IPS-NIHi7 (cell line): Measurements from ENCODE around the gene ELP4.
"Not testable (repeated sequence)": the region's sequence is repeated elsewhere in the genome, so short reads cannot be mapped to it uniquely, and the experiment has no call there.

Experiments used
- DNase-seq: peaks from one replicate; pipeline ENCODE4 v3.0.0; 2012; ENCODE audit warnings: mixed read lengths; ENCODE audit errors: extremely low spot score

Gene ELP4

GRCh38 chr11:31702966-31703365 is 193.4 kb downstream of the ELP4 start:
- DNase-seq = no peak

- no peak for DNase-seq
Measured at GRCh38 chr11:31706357-31706756, 196.8 kb downstream of the ELP4 start.

DNA sequence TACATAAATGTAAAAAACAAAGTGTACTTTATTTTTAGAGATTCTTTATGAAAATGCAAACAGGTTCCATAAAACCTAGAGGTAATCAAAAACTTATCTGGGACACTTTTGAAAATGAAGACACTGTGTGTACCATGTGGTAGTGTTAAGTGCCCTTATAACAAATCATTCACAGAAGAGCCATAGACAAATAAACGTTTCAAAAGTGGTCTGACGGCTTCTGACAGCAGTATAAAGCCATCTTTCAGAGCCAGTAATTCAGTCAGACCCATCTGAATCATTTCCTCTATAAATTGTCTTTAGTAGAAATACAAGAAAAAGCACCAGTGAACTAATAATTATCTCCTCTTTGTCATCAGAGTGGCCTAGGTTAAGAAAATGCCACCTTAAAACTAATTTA is 201.6 kb downstream of the ELP4 start:
- no peak for DNase-seq

DNA sequence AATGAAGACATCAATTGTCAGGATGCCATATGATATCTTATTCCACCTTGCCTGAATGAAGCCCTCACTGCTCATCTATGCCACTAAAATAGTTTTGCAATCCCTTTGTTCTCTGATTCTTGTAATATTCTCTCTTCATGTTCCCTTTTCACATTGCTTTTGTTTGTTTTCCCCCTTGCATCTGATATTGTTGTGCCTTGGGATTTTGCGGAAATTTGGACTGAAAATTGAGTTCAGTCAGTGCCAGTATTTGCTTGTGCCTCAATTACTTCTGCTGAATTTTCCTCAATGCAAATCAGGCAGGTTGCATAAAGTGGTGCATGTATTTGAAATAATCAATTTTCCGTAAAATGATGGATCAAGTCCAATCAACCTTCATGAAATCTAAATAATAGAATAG is 203.3 kb downstream of the ELP4 start:
- no peak for DNase-seq

DNA sequence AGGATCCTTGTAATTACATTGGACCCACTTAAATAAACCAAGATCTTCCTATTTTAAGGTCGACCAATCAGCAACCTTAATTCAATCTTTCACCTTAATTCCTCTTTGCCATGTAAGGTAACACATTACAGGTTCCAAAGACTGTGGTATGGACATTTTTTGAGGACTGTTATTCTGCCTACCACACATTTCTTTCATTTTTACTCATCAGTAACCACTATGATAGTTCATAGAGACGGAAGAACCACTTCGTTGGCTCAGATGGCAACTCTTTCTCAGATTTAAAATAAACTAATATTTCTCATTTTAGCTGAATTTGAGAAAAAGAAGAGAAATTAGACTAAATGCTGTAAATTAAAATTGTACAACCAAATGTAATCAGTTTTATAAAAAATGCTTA is 205.3 kb downstream of the ELP4 start:
- no peak for DNase-seq

GRCh38 chr11:31720225-31720624 is 210.7 kb downstream of the ELP4 start:
- no peak for DNase-seq

DNA sequence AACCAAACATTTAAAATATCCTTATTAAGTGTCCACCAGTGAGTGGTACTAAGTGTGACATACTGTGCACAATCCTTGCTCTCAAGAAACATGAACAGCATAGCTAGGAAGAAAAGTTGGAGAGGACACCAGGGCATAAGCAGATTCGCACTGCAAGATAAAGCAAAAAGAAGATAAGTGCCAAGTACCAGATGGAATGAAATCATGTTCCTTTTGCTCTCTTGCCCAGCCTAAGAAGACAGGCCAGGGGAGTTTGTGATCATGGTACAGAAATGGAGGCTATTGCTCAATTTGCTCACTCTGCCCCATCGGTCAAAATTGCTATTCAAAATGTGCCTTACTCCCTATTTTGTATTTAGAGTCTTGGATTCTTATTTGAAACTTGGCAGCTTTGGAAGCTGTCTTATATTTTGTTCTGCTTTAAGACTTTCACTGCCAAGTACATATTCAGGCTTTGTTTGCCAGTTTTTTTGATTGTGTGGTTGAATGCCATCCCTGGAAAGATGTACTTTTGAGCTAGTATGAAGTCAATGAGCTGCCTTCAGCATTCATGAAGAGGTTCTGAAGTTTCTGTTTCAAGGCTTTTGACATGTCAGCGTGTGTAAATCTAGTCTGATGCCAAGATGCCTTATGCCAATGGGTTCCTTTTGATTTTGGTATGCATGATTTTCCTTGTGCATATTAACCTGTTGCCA is 211.3 kb downstream of the ELP4 start:
- DNase-seq = no peak

- no peak for DNase-seq
Measured at GRCh38 chr11:31722754-31723153, 213.2 kb downstream of the ELP4 start.

GRCh38 chr11:31725176-31725575 is 215.6 kb downstream of the ELP4 start:
- DNase-seq = no peak

DNA sequence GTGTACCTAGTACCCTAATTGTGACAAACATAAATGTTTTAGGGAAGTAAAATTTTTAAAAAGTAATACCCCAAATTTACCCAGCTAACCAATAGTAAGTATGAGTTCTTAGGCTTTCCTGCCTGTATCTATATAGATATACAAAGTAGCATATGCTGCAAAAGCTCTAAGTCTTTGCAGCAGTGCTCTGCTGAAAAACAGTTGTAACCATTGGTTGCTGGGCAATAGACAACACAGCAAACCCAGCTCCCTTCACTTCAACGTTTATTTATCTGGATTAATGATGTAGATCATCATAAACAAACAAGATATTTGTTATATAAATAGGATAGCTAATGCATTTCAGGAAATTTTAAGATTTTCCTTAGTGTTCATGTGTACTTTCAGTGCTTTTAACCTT is 218.9 kb downstream of the ELP4 start:
- no peak for DNase-seq

DNA sequence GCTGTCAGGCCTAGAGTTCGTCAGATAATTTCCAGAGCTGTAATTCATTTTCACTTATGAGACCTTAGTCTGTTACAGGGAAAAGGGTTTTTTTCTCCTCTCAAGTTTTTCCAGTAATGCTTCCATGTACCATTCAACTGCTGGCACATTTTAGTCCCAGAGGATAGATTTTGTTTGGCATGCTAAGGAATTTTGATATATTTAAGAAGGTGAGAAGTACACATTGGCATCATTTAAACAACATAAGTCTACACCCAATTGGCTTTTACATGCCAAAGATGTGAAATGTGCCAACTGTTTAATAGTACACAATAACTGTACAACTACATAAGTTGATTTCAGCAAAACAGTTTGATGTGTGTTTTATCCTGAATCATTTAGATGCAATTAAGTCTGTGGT is 230.6 kb downstream of the ELP4 start:
- no peak for DNase-seq

GRCh38 chr11:31740731-31741368 is 231.3 kb downstream of the ELP4 start:
- not testable (repeated sequence) for DNase-seq

- DNase-seq = no peak
Measured at GRCh38 chr11:31747581-31747980, 238.0 kb downstream of the ELP4 start.

DNA sequence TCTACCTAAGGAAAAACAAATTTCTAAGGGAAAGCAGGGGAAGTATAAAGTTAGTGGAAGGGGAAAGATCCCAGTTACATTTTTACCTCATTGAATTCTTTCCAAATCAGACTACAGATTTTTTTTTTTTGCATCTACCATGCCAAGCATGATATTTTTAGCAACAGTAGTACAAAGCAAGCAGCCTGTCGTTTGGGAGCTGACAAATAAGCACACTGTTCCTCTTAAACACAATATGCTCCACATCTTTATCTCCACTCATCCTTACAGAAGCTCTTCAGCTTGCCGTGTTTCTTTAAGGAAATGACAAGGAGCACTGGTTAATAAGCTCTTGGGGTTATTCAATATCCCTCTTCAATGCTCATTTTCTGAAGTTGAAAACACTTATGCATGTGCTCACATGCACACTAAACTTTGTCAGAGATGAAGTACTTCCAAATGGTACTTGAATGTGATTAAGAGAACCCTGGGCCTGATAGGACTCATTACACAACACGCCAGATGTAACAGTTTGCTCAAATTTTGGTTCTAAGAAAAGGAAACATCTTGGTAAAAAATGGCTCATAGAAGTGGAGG is 247.8 kb downstream of the ELP4 start:
- DNase-seq = no peak

- DNase-seq = no peak
Measured at GRCh38 chr11:31761636-31762035, 252.1 kb downstream of the ELP4 start.

GRCh38 chr11:31763296-31763695 is 253.7 kb downstream of the ELP4 start:
- DNase-seq = no peak

DNA sequence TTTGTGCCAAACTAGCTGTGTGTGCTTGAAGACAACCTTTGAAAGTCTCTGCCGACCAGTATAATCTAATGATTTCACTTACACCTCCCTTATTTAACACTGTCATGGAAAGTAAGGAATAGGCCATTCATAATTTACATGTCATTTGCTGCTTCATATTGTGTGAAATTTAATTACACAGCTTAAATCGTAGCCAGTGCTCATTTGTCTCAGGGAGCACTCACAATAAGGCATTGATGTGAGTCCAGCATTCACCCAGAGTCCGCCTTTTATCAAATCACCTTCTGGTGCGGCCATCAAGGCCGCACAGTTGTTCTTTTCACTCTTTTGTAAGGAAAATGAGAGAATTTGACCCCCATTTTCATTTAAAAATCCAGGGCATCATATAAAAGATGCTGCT is 254.7 kb downstream of the ELP4 start:
- DNase-seq = no peak

GRCh38 chr11:31764766-31765165 is 255.2 kb downstream of the ELP4 start:
- DNase-seq = no peak

GRCh38 chr11:31767066-31767465 is 257.5 kb downstream of the ELP4 start:
- no peak for DNase-seq

- DNase-seq = no peak
Measured at GRCh38 chr11:31767685-31768084, 258.1 kb downstream of the ELP4 start.

DNA sequence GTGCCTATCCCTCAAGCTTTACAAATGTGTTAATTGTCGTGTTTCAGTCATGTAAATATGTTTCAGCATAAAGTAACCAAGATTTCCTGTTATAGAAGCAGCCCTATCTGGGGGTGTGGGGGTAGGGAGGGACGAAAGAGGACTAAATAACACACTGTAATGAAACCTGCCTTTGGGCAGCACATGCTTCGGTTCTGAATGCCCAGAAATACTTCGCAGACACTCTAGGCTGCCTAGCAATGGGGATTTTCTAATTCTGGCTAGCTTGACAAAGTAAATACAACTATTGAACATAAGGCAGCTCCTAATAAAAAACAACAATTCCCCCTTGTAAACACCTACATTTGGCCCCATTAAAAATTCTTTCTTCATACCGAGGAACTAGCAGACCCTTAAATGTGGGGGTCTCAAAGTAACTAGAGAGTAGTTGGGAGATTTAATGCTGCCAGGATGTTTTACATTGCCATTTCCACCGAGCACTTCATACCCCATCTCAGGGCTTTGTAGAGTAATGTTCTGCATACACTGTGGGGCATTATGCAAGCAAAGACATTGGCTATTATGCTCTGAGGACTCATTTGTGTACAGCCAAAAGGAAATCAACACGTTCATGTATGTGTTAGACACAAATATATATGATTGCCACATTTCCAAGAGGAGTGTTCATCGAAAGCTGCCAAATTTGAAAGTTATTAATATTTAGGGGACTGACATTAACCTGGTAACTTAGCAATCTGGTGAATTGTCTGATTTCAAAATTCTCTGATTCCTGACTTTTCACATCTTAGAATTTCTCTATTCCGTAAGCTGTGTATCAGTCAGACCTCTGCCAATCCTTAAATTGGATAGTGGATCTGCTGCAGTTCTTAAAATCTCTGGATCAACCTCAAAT is 259.4 kb downstream of the ELP4 start:
- no peak for DNase-seq

GRCh38 chr11:31770011-31770700 is 260.6 kb downstream of the ELP4 start:
- DNase-seq = no peak
